HepG2 (cell line): ENCODE measurements around the gene BSG. TPM values are rescaled to one million over a fixed set of nuclear protein-coding genes. Genes with fewer than 3 reads are reported as not detected.

Source experiments
- AGO2 ChIP-seq: fragments of 200-400 bp; formaldehyde crosslinking; optimal IDR thresholded peaks from 2 replicates; pipeline ENCODE3; 2017; ENCODE audit warnings: mild to moderate bottlenecking, low read depth, low read length, moderate library complexity
- ATRX ChIP-seq: sonication (generic); formaldehyde crosslinking; IDR thresholded peaks from 2 replicates; pipeline ENCODE4 v1.4.0; 2020; ENCODE audit warnings: missing genetic modification reagents, borderline replicate concordance
- FOXC1 ChIP-seq: sonication (generic); formaldehyde crosslinking; IDR thresholded peaks from 2 replicates; pipeline ENCODE4 v1.8.0; 2022; ENCODE audit warnings: mild to moderate bottlenecking, missing genetic modification reagents, borderline replicate concordance
- NPAS2 ChIP-seq: sonication (generic); formaldehyde crosslinking; IDR thresholded peaks from 2 replicates; pipeline ENCODE4 v1.8.0; 2022; ENCODE audit warnings: mild to moderate bottlenecking, missing genetic modification reagents, borderline replicate concordance
- RXRB ChIP-seq: IDR thresholded peaks from 2 replicates; pipeline ENCODE4 v1.6.1; 2016; ENCODE audit warnings: borderline replicate concordance, missing genetic modification reagents, missing compliant biosample characterization
- SNAPC2 ChIP-seq: sonication (generic); formaldehyde crosslinking; IDR thresholded peaks from 2 replicates; pipeline ENCODE4 v1.8.1; 2022; ENCODE audit warnings: mild to moderate bottlenecking, missing genetic modification reagents
- SP5 ChIP-seq: IDR thresholded peaks from 2 replicates; pipeline ENCODE4 v1.6.1; 2016; ENCODE audit warnings: low read depth, borderline replicate concordance
- ZBTB20 ChIP-seq: sonication (generic); formaldehyde crosslinking; IDR thresholded peaks from 2 replicates; pipeline ENCODE4 v1.8.1; 2023; ENCODE audit warnings: missing genetic modification reagents, low read depth, mild to moderate bottlenecking, borderline replicate concordance
- ZKSCAN5 ChIP-seq: sonication (generic); formaldehyde crosslinking; IDR thresholded peaks from 2 replicates; pipeline ENCODE4 v1.5.1; 2020; ENCODE audit warnings: mild to moderate bottlenecking, missing genetic modification reagents
- ZNF101 ChIP-seq: sonication (generic); formaldehyde crosslinking; IDR thresholded peaks from 2 replicates; pipeline ENCODE4 v1.4.0; 2020; ENCODE audit warnings: mild to moderate bottlenecking, low read depth, missing genetic modification reagents, borderline replicate concordance
- ZNF251 ChIP-seq: sonication (generic); formaldehyde crosslinking; IDR thresholded peaks from 2 replicates; pipeline ENCODE4 v1.9.0; 2021; ENCODE audit warnings: mild to moderate bottlenecking, missing genetic modification reagents
- ZNF343 ChIP-seq: sonication (generic); formaldehyde crosslinking; IDR thresholded peaks from 2 replicates; pipeline ENCODE4 v1.4.0; 2020; ENCODE audit warnings: mild to moderate bottlenecking, missing genetic modification reagents
- ZNF747 ChIP-seq: sonication (generic); formaldehyde crosslinking; IDR thresholded peaks from 2 replicates; pipeline ENCODE4 v1.8.1; 2023; ENCODE audit warnings: missing genetic modification reagents, mild to moderate bottlenecking, borderline replicate concordance
- polyA plus RNA-seq, 8 experiments: library from polyadenylated mRNA; depleted of rRNA in 3 of 8; stranded (reverse) in 7 of 8; unstranded in 1 of 8; fragments of >200 nt; fragmentation: Illumina TruSeq in 4 of 8; extraction: Trizol in 4 of 8; gene quantifications; 2 replicates each; pipeline versions ENCODE4 v1.2.1 to v1.2.3, GENCODE V29; 2011 to 2016; ENCODE audit warnings: low read depth in 4 of 8, missing spikeins in 1 of 8, mixed read lengths in 1 of 8; ENCODE audit not compliant: insufficient read depth in 1 of 8
- total RNA-seq, 5 experiments: library from RNA; depleted of rRNA; stranded (reverse); fragments of >200 nt; fragmentation: Illumina TruSeq; extraction: Trizol; gene quantifications; 2 replicates each; pipeline ENCODE4 v1.2.3, GENCODE V29; 2016; ENCODE audit warnings: low read depth in 1 of 5
- TF ChIP-seq, protein P1 (sequence below): sonication (generic); formaldehyde crosslinking; IDR thresholded peaks from 2 replicates; pipeline ENCODE4 v1.8.1; 2023; ENCODE audit warnings: mild to moderate bottlenecking, missing genetic modification reagents
- TF ChIP-seq, protein P2 (sequence below): fragments of 450-650 bp; IDR thresholded peaks from 2 replicates; pipeline ENCODE4 v1.6.1; 2017; ENCODE audit warnings: mild to moderate bottlenecking
- TF ChIP-seq, protein P3 (sequence below): IDR thresholded peaks from 2 replicates; pipeline ENCODE4 v1.6.1; 2018; ENCODE audit warnings: missing genetic modification reagents, mild to moderate bottlenecking, missing compliant biosample characterization
- TF ChIP-seq, protein P4 (sequence below): sonication (generic); formaldehyde crosslinking; IDR thresholded peaks from 2 replicates; pipeline ENCODE4 v1.8.0; 2022; ENCODE audit warnings: missing genetic modification reagents, mild to moderate bottlenecking, inconsistent platforms, borderline replicate concordance
- TF ChIP-seq, protein P5 (sequence below): sonication (generic); formaldehyde crosslinking; IDR thresholded peaks from 2 replicates; pipeline ENCODE4 v1.4.0; 2020; ENCODE audit warnings: missing genetic modification reagents, mild to moderate bottlenecking, borderline replicate concordance

Gene BSG
- total and polyA plus RNA-seq, 2 of the 13 experiments (the other 11 are each of a cell fraction or from before 2014, with no cell fraction given), result 309 to 754 TPM

DNA sequence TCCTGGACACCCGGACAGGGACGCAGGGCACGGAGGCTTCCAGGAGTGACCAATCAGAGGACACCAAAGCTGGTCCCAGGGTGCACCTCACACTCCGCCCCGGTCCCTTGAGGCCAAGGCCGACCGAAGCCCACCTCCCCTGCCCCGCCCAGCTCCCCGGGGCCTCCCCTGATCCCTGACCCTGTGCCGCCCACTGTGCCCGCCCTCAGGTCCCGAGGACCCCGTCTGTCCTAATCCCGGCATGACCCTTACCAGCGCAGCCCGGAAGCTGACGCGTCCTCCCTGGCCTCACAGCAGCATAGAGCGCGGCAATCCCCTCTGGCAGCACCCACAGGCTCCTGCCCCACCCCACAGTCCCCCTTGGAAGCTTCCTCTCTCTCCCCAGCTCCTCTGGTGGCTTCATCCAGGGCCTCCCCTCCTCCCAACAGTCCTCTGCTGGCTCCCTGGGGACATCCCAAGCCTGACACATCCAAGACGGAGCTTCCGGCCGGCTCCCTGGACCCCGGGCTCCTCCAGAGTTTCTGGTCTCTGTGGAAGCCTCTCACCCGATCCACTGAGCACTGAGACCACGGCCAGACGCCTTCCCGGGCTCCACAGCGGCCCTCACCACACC is 48.2 kb upstream of the BSG start (continued):
- TF ChIP-seq, protein P1, sequence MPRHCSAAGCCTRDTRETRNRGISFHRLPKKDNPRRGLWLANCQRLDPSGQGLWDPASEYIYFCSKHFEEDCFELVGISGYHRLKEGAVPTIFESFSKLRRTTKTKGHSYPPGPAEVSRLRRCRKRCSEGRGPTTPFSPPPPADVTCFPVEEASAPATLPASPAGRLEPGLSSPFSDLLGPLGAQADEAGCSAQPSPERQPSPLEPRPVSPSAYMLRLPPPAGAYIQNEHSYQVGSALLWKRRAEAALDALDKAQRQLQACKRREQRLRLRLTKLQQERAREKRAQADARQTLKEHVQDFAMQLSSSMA, result no peak
- TF ChIP-seq SP5 (CRISPR knock-in tag), result peak; percentile 100
- no peak for TF ChIP-seq ZKSCAN5 (CRISPR knock-in tag)
- no peak for TF ChIP-seq ZNF101 (CRISPR knock-in tag)
- TF ChIP-seq, protein P2, sequence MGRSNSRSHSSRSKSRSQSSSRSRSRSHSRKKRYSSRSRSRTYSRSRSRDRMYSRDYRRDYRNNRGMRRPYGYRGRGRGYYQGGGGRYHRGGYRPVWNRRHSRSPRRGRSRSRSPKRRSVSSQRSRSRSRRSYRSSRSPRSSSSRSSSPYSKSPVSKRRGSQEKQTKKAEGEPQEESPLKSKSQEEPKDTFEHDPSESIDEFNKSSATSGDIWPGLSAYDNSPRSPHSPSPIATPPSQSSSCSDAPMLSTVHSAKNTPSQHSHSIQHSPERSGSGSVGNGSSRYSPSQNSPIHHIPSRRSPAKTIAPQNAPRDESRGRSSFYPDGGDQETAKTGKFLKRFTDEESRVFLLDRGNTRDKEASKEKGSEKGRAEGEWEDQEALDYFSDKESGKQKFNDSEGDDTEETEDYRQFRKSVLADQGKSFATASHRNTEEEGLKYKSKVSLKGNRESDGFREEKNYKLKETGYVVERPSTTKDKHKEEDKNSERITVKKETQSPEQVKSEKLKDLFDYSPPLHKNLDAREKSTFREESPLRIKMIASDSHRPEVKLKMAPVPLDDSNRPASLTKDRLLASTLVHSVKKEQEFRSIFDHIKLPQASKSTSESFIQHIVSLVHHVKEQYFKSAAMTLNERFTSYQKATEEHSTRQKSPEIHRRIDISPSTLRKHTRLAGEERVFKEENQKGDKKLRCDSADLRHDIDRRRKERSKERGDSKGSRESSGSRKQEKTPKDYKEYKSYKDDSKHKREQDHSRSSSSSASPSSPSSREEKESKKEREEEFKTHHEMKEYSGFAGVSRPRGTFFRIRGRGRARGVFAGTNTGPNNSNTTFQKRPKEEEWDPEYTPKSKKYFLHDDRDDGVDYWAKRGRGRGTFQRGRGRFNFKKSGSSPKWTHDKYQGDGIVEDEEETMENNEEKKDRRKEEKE, result no peak
- TF ChIP-seq ZNF343 (CRISPR knock-in tag), result no peak
- TF ChIP-seq RXRB, result peak; percentile 97
- no peak for TF ChIP-seq NPAS2 (CRISPR knock-in tag)
- TF ChIP-seq AGO2, result no peak
- TF ChIP-seq, protein P3, sequence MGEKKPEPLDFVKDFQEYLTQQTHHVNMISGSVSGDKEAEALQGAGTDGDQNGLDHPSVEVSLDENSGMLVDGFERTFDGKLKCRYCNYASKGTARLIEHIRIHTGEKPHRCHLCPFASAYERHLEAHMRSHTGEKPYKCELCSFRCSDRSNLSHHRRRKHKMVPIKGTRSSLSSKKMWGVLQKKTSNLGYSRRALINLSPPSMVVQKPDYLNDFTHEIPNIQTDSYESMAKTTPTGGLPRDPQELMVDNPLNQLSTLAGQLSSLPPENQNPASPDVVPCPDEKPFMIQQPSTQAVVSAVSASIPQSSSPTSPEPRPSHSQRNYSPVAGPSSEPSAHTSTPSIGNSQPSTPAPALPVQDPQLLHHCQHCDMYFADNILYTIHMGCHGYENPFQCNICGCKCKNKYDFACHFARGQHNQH (CRISPR knock-in tag), result peak; percentile 53; the same call in 1 of the 2 replicates
- TF ChIP-seq ZNF747 (CRISPR knock-in tag), result peak; percentile 76
- no peak for TF ChIP-seq ZBTB20 (CRISPR knock-in tag)
- peak; percentile 47; the same call in 1 of the 2 replicates for TF ChIP-seq FOXC1 (CRISPR knock-in tag)
- TF ChIP-seq, protein P4, sequence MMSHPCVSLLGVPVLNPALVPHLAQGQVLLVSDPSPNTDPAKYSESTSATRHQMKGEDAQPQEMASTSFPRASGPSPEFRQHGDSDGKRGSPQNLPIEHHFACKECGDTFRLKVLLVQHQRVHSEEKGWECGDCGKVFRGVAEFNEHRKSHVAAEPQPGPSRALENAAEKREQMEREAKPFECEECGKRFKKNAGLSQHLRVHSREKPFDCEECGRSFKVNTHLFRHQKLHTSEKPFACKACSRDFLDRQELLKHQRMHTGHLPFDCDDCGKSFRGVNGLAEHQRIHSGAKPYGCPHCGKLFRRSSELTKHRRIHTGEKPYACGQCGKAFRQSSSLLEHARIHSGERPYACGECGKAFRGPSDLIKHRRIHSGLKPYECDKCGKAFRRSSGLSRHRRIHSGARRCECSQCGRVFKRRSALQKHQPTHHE (CRISPR knock-in tag), result peak; percentile 86; the same call in 1 of the 2 replicates
- TF ChIP-seq ZNF251, result no peak
- TF ChIP-seq, protein P5, sequence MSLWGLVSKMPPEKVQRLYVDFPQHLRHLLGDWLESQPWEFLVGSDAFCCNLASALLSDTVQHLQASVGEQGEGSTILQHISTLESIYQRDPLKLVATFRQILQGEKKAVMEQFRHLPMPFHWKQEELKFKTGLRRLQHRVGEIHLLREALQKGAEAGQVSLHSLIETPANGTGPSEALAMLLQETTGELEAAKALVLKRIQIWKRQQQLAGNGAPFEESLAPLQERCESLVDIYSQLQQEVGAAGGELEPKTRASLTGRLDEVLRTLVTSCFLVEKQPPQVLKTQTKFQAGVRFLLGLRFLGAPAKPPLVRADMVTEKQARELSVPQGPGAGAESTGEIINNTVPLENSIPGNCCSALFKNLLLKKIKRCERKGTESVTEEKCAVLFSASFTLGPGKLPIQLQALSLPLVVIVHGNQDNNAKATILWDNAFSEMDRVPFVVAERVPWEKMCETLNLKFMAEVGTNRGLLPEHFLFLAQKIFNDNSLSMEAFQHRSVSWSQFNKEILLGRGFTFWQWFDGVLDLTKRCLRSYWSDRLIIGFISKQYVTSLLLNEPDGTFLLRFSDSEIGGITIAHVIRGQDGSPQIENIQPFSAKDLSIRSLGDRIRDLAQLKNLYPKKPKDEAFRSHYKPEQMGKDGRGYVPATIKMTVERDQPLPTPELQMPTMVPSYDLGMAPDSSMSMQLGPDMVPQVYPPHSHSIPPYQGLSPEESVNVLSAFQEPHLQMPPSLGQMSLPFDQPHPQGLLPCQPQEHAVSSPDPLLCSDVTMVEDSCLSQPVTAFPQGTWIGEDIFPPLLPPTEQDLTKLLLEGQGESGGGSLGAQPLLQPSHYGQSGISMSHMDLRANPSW (CRISPR knock-in tag), result no peak
- TF ChIP-seq ATRX (CRISPR knock-in tag), result no peak
- 0 out of 2 replicates have a peak, but pooled peaks have one; percentile 29 for TF ChIP-seq SNAPC2 (CRISPR knock-in tag)
